HG02798 (cell line): Measurements from ENCODE around the gene ADCY7.

Experiments
- ATAC-seq: cut with Tn5 transposase; IDR thresholded peaks from one replicate; pipeline ENCODE4 v1.9.1; 2021; ENCODE audit warnings: mild to moderate bottlenecking; ENCODE audit not compliant: unreplicated experiment, poor library complexity

ADCY7 gene

DNA sequence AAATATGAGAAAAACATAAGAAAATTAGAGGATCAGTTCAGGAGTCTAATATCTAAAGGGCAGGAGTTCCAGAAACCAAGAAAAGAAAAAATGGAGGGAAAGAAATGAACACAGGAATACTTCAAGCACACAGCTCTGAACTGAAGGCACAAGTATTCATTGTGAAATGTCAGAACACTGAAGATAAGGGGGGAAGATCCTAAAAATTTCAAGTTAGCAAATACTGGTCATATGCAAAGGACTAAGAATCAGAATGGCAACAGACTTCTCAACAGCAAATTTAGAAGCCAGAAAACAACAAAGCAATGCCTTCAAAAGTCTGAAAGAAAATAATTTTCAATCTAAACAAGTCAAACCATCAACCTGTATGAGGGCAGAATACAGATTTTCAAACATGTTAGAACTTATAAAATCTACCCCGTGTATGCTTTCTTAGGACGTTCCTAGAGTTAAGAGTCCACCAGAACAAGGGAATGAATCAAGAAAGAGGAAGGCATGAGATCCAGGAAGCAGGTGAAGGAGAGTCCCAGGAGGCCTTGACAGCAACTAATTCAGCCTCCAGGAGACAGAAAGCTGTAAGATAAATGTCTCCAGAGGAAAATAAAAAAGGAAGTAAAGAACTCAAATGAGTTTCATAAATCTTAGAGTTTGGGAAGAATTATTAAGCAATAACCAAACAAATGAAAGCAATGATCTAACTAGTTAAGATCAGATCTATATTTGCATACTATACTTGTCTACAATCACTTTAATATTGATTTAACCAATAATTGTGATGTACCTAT lies 99.6 kb downstream of the ADCY7 start:
- no peak for ATAC-seq
